Measurements from ENCODE around the gene MBTPS2.

Gene MBTPS2

DNA sequence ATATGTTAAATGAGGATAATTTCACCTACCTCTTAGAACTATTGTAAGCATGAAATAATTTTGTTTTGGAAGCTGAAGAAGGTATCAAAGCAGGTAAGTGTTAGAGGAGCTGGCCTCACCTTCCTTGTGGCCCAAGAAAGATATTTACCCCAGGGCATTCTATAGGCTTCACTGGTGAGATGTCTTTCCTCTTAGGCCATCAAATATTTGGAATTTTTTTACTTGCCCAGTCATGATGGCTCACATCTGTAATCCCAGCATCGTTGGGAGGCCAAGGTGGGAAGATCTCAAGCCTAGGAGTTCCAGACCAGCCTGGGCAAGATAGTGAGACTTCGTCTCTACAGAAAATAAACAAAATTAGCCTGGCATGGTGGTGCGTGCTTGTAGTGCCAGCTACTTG lies 95.0 kb downstream of the MBTPS2 start:
- no peak for DNase-seq (ENCODE audit: low spot score)
